Effector CD8-positive, alpha-beta T cell (primary cell): Measurements from ENCODE around the gene B3GNT8.
"Not testable (repeated sequence)": the region's sequence is repeated elsewhere in the genome, so short reads cannot be mapped to it uniquely, and the experiment has no call there.

ENCODE experiments used
- DNase-seq: peaks from one replicate; lab custom pipeline; 2025; lab: John Stamatoyannopoulos, UW

Gene B3GNT8

DNA sequence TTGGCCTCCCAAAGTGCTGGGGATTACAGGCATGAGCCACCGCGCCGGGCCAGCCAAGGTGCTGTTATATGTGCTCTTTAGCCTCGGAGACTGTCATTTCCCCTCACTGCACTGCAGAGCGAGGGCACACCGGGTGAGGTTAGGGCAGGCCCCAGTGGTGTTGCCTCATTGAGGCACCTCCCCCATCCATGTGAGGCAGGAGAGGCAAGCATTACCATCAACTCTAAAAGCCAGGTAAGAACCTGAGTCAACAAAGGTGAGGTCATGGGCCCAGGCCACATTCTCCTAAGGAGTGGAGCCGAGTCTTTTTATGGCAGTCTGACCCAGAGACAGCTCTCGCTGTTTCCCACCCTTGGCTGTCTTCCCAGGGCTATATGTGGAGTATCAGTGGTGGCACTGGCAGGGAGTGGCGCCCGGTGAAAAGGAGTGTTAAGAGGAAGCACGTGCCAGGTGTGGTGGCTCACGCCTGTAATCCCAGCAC, 10.9 kb downstream of the B3GNT8 start:
- no peak for DNase-seq

DNA sequence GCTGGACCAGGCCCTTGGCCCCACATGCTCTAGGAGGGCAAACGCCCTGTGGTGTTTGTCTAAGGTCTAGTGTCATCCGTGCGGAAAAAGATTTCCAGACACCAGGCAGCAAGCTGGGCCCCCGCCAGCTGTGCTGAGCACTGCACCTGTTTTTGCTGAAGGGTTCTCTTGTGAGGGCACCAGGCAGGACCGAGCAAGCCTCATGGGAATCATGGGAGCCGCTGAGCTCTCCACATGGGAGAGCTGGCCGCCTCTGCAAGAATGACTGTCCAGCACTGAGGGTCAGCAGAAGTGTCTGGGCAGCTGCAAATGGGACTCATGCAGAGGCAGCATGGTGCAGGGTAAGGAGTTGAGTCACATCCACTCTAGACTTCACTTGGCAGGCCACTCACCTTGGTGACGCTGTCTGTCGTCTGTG, 12.0 kb downstream of the B3GNT8 start:
- DNase-seq: no peak

DNA sequence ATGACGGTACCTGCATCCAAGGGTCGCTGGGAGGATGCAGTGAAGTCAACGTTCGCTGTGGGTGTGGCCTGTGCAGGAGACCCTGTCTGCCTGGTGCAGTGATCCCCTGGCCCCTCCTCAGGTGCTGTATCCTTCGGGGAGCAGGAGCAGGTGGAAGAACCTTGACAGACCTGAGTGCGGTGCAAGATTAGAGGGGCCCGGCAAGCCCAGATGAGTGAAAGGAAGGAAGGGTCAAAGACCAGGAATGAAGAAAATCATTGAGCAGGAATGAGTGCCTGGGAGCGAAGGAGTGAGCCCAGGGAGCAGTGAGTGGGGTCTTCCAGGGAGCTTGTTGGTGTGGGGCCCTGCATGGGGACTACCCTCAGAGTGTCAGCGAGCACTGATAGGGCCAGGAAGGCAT, 12.7 kb downstream of the B3GNT8 start:
- no peak for DNase-seq

DNA sequence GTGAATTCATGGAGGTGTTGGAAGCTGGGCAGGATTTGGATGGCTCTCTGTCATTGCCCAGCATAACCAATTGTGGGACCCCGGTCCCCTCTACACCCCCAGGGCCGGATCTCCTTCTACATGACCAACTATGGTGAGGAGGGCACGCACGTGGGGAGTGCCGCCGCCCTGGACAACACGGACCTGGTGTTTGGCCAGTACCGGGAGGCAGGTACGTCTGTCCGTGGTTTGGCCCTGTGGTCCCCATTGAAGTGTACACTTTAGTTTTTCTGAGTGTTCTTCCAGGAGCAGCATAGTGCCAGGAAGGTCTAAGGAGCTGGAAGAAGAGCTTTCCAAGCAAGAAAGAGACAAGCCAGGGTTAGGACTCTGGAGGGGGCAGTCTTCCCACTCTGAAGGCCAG, 13.2 kb downstream of the B3GNT8 start:
- no peak for DNase-seq

- no peak for DNase-seq
Observed at GRCh38 chr19:41412953-41413352, 14.2 kb downstream of the B3GNT8 start.

DNA sequence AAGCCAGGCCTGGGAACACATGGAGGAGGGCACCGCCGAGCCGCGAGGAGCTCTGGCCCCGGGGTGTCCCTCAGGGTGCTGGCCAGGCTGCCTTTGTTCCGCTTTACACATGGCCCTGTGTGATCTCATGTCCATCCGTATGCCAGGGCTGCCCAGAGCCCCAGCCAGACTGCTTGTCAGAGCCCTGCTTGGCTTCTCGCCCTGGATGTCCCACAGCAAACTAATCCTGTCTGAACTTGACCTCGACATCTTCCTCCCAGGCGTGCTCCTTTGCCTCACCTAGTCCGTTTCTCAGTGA, 15.3 kb downstream of the B3GNT8 start:
- no peak for DNase-seq

- no peak for DNase-seq
Observed at GRCh38 chr19:41411100-41411967, 15.8 kb downstream of the B3GNT8 start.

GRCh38 chr19:41410336-41411054, 16.7 kb downstream of the B3GNT8 start:
- DNase-seq: no peak

- DNase-seq: no peak
Observed at GRCh38 chr19:41409288-41409687, 17.9 kb downstream of the B3GNT8 start.

DNA sequence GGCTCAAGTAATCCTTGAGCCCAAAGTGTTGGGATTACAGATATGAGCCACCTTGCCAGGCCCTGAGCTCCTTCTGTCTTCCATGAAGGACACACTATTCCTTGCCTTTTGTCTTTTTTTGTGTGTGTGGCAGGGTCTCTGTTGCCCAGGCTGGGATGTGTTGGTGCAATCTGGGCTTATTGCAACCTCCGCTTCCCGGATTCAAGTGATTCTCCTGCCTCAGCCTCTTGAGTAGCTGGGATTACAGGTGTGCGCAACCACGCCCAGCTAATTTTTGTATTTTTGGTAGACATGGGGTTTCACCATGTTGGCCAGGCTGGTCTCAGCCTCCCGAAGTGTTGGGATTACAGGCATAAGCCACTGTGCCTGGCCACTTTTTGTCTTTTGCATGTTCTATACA, 18.3 kb downstream of the B3GNT8 start:
- DNase-seq: not testable (repeated sequence)

DNA sequence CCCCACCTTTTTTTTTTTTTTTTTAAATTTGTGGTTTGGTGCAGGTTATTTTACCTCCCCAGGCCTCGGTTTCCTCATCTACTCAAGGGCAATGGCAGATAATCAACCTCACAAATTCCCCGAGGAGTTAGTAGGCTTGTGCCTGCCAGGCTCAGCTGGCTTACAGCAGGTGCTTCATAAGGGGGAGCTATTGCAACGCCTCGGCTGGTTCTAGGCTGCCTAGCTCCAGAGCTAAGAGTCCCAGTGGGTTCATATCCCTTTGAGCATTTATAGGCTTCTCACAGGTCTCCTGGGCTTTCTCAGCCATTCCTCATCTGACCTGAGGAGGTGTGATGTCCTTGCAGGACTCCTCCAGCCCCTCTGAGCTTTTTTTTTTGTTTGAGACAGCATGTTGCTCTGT, 18.9 kb downstream of the B3GNT8 start:
- no peak for DNase-seq

GRCh38 chr19:41407271-41407670, 19.9 kb downstream of the B3GNT8 start:
- DNase-seq: no peak

GRCh38 chr19:41405776-41406175, 21.4 kb downstream of the B3GNT8 start:
- DNase-seq: no peak

DNA sequence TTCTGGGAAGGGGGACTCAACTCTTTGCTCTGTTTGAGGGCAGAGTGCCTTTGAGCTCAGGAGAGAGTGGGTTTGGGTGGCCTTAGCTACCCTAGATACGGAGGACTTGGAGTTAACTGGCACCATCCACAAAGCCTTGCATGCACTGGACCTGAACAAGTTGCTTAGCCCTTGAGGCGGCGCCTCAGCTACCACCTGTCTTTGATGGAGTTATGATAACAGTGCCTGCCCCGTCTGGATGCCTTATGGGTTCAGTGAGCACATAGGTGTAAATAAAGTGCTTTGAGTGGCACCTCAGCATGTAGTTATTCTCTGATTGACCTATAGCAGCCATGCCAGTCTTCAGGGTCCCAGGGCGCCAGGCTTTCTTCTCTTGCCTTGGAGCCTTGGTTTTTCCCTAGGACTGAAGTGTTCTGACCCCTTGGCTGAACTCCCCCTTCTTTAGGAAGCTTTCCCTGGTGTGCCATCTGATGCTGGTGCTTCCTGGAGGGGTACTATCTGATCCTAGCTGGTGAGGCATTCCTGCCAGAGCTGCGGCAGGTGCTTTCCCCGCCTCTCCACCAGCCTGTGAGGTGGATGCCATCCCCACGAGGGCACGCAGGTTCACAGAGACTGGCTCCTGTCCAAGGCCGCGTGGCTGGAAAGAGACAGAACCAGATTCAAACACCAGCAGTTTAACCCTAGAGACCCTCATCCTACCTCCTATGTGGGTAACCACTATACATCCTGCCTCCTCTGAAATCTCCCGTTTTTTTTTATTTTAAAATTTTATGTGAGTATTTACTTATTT, 23.8 kb downstream of the B3GNT8 start:
- DNase-seq: no peak

DNA sequence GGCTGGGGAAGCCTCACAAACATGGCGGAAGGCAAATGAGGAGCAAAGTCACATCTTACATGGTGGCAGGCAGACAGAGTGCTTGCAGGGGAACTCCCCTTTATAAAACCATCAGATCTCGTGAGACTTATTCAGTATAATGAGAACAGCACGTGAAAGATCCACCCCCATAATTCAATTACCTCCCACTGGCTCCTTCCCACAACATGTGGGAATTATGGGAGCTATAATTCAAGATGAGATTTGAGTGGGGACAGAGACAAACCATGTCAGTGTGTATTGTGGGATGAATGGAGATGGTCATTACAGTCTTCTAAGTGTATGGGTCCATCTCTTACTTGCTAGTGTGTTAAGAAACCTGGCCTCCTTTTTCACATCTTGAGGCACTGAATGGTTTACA, 25.2 kb downstream of the B3GNT8 start:
- no peak for DNase-seq

DNA sequence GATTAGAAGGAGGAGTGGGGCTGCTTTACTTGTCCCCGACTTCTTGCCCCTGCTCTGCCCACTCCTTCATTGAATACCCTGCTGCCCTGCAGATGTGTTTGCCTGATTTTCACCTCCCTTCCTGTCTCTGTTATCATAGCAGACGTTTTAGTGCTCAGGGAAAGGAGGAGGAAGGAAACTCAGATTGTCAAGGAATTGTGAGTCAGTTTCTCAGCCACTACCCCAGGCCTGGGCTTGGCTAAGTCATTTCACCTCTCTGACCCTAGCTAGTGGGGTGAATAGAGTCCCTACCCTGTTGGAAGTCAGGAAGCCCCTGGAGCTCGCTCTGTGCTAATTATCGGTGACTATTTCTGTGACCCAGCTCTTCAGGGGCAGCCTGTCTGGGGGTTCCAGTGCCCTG, 25.7 kb downstream of the B3GNT8 start:
- DNase-seq: no peak

DNA sequence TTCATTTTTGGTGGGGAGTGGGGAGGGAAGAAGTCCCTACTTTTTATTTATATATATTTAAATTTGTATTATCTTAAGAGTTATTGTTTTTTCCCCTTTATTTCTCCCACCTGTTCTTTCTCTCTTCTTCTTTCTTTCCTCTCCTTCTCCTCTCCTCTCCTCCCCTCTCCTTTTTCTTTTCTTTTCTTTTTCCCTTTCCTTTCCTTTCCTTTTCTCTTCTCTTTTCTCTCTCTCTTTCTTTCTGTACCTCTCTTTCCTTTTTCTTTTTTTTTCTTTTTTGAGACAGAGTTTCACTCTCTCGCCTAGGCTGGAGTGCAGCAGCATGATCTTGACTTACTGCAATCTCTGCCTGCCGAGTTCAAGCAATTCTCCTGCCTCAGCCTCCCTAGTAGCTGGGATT, 27.6 kb downstream of the B3GNT8 start:
- no peak for DNase-seq

DNA sequence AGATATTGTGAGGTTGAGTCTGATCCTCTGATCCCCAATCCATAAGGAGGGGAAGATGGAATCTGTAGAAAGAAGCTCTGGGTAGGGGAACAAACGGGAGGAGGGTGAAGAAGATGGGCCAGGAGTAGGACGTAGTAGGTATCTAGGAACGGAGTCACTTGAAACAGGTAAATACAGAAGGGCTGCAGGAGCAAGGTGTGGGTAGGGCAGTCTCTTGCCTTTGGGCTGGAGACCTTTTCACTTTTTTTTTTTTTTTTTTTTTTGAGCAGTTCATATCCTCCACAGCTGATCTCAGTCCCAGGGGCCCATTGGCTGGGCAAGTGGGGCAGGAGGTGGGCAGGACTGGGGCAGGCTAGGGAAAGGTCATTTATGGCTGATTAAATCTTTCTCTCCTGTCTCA, 28.1 kb downstream of the B3GNT8 start:
- no peak for DNase-seq

GRCh38 chr19:41398598-41398997, 28.6 kb downstream of the B3GNT8 start:
- no peak for DNase-seq

DNA sequence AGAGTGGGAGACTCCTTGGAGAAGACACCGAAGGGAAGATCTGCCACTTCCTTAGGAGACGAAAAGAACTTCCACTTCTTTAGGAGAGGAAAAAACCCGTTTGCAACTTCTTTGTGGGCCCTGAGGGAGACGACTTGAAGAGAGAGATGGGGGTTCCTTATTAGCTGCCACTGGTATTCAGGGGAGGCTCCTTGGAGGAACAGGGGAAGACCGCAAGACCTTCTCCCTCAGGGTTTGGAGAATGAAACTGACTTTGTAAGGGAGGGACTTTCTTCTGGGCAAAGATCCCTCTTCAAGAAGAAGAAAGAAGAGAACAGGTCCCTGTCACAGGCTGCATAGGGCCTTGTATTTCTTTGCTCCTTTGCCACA, 29.1 kb downstream of the B3GNT8 start:
- DNase-seq: no peak

- peak; percentile 99 for DNase-seq
Observed at GRCh38 chr19:41397086-41398049, 29.8 kb downstream of the B3GNT8 start, which contains the start of the genes BCKDHA and EXOSC5. BCKDHA (plus strand) TSS chr19:41397818; CDS start chr19:41397828, 10 bp downstream. EXOSC5 (minus strand) TSS chr19:41397359; CDS start chr19:41397328, 31 bp downstream.
